SIG-M5 treated with dmso at 0.1 percent for 504 hours (cell line): Measurements from ENCODE around the gene PRPS1.
"Not testable (repeated sequence)": the region's sequence is repeated elsewhere in the genome, so short reads cannot be mapped to it uniquely, and the experiment has no call there.

Experiments used
- DNase-seq: peaks from one replicate; lab custom pipeline; 2025; ENCODE audit not compliant: unreplicated experiment; lab: John Stamatoyannopoulos, UW

Gene PRPS1

DNA sequence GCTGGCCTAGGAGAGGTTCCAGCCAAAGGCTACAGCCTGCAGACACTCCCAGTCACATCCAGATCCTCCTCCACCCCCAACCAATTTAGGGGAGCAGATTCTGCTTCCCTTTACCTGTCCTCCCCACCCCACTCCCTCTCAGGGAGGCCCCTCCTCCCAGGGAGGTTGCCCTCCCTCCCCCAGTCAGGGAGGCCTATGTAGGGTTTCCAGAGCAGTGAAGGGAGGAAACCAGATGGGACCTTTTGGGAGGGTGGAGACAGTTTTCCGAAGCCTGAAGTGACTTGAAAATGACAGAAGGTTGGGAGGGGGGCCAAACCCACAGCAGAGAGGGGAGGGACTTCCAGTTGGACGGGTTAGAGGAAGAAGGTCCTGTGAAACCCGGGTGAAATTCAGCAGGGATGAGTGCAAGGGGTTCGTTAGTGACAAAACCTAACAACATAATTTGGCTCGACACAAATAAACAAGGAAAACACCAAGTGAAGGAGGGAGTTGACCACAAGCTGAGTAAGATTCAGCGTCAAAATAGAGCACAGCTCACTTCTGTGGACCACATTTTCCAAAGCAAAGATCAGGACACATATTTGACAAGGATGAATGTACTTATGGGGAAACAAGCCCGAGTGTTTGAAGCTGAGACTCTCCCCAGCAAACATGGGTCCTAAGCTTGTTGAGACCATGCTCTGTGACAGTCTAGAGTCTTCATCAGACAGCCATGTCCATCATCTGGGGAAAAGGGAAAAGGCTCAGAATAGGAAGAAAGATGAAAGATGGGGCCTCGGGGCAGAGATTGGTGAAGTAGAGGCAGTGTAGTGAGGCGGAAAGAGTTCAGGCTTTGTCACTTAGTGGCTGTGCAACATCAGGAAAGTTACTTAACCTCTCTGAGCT, 46.4 kb downstream of the PRPS1 start:
- peak; percentile 78 for DNase-seq

DNA sequence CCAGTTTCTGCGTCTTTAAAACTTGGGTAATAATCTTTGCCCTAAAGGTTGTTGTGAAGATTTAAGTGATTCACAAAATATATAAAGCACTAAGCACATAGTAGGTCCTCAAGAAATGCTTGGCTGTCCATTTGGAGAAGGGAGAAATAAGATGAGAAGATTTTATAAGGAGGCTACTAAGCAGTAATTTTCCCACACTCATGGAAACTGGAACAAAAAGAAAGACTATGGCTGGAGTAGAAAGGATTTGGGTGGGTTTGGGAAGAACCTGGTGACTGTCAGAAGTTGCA, 47.0 kb downstream of the PRPS1 start:
- no peak for DNase-seq

DNA sequence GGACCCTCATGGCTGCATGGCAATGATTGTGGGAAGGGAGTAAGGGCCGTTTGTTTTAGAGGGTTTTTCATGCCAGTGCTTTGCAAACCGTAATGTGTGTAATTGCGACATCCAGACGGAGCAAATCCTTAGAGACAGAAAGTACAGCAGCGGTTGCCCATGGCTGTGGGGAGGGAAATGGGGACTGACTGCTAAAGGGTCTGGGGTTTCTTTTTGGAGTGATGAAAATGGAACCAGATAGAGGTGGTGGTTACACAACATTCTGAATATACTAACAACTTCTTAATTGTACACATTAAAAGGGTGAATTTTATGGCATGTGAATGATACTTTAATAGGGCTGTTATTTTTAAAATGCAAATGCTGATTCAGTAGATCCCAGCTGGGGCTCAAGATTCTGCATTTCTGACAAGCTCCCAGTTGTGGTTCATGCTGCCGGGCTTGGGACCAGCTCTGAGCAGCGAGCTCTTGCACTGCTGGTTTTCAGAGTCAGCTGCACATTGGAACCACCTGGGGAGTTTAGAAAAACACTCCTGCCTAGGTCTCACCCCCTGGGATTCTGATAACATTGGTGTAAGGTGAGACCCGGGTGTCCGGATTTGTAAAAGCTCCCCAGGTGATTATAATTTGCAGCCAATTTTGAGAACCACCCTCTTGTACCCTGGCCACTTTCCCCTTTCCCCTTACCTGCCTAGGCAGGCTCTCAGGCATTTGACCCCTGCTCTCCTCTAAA, 47.7 kb downstream of the PRPS1 start:
- DNase-seq, result peak; percentile 86

DNA sequence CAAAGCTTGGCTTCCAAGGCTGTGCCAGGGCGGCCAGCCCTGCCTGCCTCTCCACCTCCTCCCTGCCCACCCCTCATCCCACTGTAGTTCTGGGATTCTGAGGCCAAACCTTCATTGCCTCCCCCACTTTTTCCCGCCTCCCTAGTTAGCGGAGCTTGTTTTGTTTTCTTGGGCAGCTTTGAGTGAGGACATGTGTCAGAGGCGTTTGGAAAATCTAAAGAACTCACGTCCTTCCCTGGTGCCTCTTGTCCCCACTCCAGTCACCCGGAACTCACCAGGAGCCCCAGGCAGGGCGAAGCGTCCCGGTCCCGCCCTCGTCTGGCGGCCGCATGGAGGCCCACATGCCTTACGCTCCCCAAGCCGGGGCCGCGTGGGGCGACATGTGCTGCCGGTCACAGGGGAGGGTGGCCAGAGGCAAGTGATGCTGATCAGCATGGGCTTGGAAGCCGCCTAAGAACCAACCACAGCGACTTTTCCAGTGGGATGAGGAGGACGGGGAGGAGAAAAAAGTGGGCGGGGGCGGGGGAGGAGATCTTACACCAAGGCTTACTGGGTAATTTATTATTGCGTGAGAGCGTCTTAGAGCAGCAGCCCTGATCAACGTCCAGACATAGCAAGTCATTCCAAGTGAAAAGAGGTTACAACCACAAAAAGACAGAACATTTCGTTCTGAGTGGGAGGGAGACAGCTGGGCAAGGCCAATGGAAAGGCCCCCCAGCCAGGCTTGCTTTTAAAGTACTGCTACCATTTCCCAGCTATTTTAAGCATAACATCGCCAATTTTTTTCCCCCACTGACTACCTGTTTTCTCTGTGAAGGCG, 48.5 kb downstream of the PRPS1 start:
- DNase-seq, result peak; percentile 81

DNA sequence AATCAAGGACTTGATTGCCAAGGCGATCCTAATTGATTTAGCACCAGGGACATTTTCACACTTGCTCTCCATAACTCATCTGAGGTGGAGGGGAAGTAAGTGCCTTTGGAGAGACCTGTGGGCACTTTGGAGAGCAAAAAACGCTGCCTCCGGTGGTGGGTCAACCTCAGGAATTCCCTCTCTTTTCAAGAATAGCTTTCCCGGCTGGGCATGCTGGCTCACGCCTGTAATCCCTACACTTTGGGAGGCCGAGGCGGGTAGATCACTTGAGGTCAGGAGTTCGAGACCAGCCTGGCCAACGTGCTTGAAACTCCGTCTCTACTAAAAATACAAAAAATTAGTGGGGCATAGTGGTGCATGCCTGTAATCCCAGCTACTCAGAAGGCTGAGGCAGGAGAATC, 49.2 kb downstream of the PRPS1 start:
- DNase-seq, result no peak

DNA sequence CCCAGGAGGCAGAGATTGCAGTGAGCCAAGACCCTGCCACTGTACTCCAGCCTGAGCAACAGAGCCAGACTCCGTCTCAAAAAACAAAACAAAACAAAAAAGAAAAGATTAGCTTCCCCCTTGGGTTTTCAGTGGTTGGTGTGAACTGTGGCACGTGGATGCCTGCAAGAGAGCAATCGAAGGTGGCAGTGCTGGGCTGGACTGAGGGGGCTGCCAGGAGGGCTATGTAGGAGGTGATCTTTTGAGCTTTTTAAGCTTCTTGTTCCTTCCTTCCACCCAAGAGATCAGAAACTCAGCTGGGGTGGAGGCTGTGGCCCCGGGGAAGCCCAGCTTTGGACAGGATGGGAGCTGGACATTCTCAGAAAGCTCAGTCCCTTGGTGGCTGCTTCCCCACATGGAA, 49.6 kb downstream of the PRPS1 start:
- DNase-seq, result no peak

DNA sequence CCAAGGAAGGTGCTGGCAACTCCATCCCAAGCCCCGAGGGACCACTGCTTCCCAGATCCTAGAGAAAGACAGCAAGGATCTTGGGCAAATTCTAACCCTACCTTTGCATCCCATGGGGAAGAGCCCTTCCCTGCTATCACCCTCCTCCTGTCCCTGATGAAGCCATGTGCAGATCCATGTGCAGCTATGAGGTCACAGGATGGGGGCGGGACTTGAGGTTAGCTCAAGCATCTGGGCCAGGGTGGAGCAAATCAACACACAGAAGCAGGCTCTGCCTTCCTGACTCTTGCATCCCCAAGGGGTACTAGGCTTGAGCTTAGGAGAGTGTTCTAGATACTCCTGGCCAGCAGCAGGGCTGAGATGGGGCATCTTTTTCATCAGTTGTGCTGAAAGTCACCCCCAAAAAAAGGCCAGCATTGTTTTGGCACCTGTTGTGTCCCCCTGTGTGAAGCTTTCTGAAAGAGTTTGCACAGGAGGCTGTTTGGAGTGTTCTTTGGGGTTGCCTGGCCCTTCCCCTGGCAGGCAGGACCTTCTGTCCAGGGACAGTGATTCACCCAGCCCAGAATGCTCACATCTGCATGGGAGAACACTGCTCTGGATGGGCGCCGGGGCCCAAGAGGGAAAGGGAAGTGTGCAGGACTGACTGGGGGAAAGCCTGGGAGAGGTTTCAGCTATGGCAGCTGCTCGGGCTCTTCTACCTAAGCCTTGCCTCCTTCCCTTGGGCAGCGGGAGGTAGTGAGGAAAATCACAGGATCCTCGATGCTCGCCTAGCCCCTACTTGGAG, 50.8 kb downstream of the PRPS1 start:
- DNase-seq, result peak; percentile 34

DNA sequence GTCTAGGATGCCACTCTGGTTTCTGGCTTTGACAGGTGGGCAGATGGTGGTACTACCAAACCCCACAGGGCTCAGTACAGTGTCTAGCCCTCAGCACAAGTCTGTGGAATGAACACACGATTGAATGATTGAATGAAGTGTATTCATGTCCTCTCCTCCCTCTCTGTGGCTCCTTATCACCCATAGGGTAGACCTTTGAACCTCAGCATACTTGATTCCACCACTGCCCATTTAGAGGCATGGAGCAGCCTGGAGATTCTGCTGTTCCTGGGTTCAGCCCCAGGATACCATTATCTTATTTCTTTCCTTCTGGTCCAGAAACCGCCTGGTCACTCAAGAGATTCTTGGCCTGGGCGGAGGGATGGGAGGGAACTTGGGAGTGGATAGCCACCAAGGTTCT, 53.9 kb downstream of the PRPS1 start:
- DNase-seq, result no peak

DNA sequence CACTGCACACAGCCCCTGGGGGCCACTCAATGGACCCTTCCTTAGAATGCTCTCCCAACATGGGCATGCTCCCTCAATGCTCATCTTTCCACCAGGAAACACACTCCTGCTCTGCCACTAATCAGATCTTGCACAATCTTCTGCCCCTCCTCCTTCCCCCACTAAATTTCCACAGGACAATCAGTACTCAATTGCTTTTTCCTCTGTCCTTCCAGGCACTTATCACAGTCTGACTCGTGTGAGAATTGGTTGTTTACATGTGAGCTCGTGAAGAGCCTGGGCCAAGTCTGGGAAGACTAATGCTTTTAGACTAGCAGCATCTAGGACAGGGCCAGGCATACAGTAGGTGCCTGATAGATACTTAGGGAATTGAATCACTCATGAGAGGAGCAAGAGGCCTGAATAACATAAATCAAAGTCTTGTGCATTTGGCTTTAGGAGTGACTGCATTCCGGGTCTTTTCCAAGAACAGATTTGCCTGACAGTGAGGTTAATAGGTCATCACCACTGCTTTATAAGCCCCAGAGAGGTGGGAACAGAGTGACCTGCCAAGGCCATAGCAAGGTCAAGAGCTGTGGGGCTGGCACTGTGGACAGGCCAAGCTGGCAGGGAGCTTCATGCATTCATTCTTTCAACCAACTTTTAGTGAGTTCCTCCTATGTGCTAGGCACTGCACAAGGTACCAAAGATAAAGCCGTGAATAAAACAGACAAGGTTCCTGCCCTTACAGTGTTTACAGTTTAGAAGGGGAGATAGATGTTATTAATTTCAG, 55.0 kb downstream of the PRPS1 start:
- no peak for DNase-seq

DNA sequence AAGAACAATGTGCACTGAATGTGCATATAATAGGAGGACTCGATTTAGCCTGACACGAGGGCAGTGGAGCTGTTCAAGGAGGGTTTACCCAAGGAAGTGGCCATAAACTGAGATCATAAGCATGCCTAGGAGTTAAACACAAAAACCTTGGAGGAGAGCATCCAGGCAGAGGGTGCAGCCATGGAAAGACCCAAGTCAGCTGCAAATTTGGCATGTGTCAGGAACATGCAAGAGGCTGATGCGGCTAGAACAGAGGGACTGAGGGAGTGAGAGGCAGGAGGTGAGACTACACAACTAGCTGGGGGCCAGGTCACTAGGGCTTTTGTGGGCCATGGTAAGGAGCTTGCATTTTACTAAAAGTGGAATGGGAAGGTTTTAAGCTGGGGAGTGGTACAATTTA, 55.6 kb downstream of the PRPS1 start:
- no peak for DNase-seq

DNA sequence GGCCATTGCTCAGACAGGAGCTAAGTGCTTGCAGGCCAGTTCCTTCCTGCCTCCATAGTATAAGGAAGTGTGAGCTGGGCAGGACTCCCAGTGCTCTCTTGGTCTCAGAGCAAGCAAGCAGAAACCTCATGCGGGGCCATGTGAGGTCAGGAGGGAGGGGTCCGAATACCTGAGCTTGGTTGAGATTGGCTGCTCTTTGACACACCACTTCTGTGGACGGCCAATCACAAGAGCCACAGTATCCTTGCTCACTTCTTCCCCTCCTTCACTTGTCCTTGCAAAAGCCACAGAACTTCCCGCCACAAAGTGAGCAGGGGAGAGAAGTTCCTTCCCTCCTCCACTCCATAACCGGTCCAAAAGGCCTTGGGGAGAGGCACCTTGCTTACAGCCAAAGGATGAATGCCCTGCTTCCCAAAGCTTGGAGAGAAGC, 56.7 kb downstream of the PRPS1 start:
- DNase-seq, result peak; percentile 81

DNA sequence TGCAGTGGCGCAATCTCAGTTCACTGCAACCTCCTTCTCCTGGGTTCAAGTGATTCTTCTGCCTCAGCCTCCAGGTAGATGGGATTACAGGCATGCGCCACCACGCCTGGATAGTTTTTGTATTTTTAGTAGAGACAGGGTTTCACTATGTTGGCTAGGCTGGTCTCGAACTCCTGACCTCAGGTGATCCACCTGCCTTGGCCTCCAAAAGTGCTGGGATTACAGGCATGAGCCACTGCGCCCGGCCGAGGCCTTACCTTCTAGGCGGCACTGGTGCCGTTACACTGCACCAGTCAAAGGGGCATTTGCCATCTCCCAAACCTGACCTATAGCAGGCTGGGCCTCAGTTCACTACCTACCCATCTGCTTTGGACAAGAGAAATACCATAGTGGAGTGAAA, 57.3 kb downstream of the PRPS1 start:
- DNase-seq, result not testable (repeated sequence)

DNA sequence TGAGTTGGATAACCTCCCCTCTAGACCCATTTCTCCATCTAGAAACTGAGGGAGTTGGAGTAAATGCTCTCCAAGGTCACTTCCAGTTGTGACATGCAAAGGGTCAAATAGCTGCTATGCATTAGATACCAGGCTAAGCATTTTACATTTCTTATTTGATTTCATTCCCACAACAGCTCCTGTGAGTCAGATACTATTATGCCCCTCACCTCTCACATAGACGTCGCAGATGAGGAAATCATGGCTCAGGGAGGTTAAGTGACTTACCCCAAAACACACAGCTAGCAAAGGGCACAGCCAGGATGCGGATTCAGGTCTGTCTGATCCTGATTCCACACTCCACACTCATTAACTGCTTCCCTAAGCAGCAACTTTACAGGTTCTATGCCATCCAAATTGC, 57.7 kb downstream of the PRPS1 start:
- no peak for DNase-seq

DNA sequence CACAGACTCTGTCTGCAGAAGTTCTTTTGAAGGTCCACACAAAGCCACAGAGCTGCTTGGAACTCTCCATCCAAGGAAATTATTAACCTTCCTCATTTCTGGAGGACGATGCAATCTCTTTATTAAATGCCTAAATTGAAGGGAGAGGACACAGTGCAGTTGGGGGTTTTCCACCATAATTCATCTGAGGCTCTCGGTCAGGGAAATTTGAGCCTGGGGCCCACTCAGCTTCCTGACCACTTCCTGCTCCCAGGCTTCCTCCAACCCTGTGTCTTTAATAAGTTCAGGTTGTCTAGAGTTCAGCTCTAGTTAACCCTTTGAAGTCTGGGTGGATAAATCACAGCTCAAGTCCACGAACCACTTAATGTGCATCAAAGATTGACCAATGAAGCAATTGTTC, 58.5 kb downstream of the PRPS1 start:
- no peak for DNase-seq

DNA sequence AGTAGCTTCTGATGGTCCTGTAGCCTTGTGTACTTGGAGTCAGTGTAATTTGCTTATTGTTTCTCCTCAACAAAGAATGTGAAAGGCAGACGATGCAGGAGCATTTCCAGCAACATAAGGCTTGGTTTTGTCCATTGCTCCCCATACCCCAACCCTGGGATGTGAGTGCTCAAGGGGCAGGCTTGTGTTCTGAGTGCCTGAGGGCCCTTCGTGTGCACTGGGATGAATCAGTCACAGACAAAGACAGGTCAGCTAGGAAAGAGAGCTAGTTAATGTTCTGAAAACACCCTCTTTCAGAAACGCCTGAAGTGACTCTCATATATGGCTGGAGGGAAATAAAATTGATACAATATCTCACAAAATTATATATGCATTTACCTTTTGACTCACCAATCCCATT, 59.1 kb downstream of the PRPS1 start:
- DNase-seq, result no peak

DNA sequence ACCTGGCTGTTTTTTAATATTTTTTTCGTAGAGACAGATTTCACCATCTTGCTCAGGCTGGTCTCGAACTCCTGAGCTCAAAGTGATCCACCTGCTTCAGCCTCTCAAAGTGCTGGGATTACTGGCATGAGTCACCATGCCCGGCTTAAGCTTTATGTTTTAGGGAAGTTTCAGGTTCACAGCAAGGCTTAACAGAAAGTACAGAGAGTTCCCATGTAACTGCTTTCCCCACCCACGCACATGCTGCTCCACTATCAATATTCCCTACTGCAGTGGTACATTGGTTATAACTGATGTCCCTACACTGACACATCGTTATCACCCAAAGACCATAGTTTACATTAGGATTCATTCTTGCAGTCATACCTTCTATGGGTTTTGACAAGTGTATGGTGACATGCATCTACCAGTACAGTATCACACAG, 62.7 kb downstream of the PRPS1 start:
- DNase-seq, result no peak

DNA sequence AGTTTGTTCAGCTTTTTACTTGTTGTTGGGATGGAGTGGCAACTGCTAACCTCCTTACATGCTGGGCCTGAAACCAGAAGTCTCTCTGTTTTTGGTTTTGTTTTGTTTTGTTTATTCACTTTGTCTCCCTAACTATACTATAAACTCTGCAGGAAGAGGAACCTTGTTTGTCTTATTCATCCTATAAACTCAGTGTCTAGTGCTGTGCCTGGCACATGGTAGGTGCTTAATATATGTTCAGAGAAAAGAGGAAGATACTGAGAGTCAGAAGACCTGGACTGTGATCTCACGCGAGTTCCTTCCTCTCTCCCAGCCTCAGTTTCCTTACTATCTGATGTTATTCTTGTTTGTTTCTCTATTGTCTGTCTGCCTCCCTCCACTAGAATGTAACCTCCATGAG, 71.3 kb downstream of the PRPS1 start:
- no peak for DNase-seq

DNA sequence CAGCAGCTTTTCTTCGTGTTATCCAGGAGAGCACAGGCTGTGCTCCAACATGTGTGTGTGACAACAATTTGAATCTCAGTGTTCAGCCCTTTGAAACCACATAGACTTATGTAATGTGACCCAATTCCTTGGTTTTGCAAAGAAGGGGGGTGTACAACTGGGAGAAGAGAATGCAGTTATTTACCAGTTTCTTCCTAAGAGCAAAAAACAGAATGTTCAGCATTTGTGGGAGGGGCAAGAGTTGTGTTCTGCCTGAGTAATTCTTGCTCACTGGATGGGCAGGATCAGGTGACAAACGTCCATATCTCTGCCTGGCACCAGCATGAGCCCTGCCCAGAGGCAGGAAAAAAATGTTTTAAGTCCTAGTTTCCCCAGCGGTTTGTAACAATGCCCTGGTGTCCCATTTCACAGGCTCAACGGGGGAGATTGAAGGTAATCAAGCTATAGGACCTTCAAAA, 72.0 kb downstream of the PRPS1 start:
- no peak for DNase-seq
